Neural progenitor cell (in vitro differentiated cells): ENCODE measurements around the gene DTD1. TPM values are rescaled to one million over a fixed set of nuclear protein-coding genes. Genes with fewer than 3 reads are reported as not detected.
A peak's percentile ranks its signal among the peaks of the same experiment; 100 is the strongest.

Experiments used
- DNase-seq: peaks from one replicate; pipeline ENCODE4 v3.0.0-alpha.2; 2016; ENCODE audit warnings: low spot score
- H2AFZ ChIP-seq: fragments of 200-600 bp; sonication (generic); replicated peaks from 2 replicates; pipeline ENCODE4 v1.6.1; 2016; ENCODE audit warnings: antibody characterized with exemption
- H3F3A ChIP-seq: fragments of 200-600 bp; sonication (generic); 2 replicates; pipeline ENCODE4 v1.6.1; 2016; ENCODE audit warnings: antibody characterized with exemption, low read depth
- H3K27ac ChIP-seq: fragments of 200-600 bp; sonication (generic); 2 replicates; pipeline ENCODE4 v1.5.1; 2016; ENCODE audit warnings: mild to moderate bottlenecking
- H3K27me3 ChIP-seq: fragments of 200-600 bp; sonication (generic); 2 replicates; pipeline ENCODE4 v1.6.1; 2016; ENCODE audit warnings: mild to moderate bottlenecking, moderate library complexity
- H3K36me3 ChIP-seq: fragments of 200-600 bp; sonication (generic); 2 replicates; pipeline ENCODE4 v1.5.1; 2016
- H3K4me1 ChIP-seq: fragments of 200-600 bp; sonication (generic); 2 replicates; pipeline ENCODE4 v1.6.1; 2016; ENCODE audit warnings: mixed run types
- H3K4me2 ChIP-seq: fragments of 200-600 bp; sonication (generic); 2 replicates; pipeline ENCODE4 v1.6.1; 2016
- H3K4me3 ChIP-seq: fragments of 200-600 bp; sonication (generic); 2 replicates; pipeline ENCODE4 v1.5.1; 2016
- H3K79me2 ChIP-seq: fragments of 200-600 bp; sonication (generic); 2 replicates; pipeline ENCODE4 v1.6.1; 2016; ENCODE audit warnings: low read depth
- H3K9ac ChIP-seq: fragments of 200-600 bp; sonication (generic); 2 replicates; pipeline ENCODE4 v1.6.1; 2016
- H3K9me3 ChIP-seq: fragments of 200-600 bp; sonication (generic); 2 replicates; pipeline ENCODE4 v1.5.1; 2016; ENCODE audit warnings: low read depth
- H4K20me1 ChIP-seq: fragments of 200-600 bp; sonication (generic); 2 replicates; pipeline ENCODE4 v1.6.1; 2016; ENCODE audit warnings: low read depth
- H3K27ac Mint-ChIP-seq: 3 replicates; pipeline ENCODE4 v1.8.0; 2021; ENCODE audit warnings: mixed read lengths
- H3K27me3 Mint-ChIP-seq: 2 replicates; pipeline ENCODE4 v1.8.0; 2022; ENCODE audit warnings: low read depth, mild to moderate bottlenecking, inconsistent platforms, moderate library complexity, mixed read lengths; ENCODE audit not compliant: insufficient read depth
- H3K36me3 Mint-ChIP-seq: 3 replicates; pipeline ENCODE4 v1.8.0; 2021; ENCODE audit warnings: mixed read lengths
- H3K4me1 Mint-ChIP-seq: 3 replicates; pipeline ENCODE4 v1.8.0; 2021; ENCODE audit warnings: mixed read lengths
- H3K4me3 Mint-ChIP-seq: 3 replicates; pipeline ENCODE4 v1.8.0; 2021; ENCODE audit warnings: mild to moderate bottlenecking, moderate library complexity, mixed read lengths
- H3K9me3 Mint-ChIP-seq: 3 replicates; pipeline ENCODE4 v1.8.0; 2020; ENCODE audit warnings: mixed read lengths
- CTCF ChIP-seq: fragments of 200-600 bp; sonication (generic); IDR thresholded peaks from 2 replicates; pipeline ENCODE4 v1.5.1; 2017; ENCODE audit warnings: antibody characterized with exemption, mild to moderate bottlenecking
- EZH2 ChIP-seq: fragments of 200-600 bp; sonication (generic); IDR thresholded peaks from 2 replicates; pipeline ENCODE4 v1.6.1; 2017; ENCODE audit warnings: antibody characterized with exemption, mild to moderate bottlenecking, moderate library complexity
- EZH2phosphoT487 ChIP-seq: fragments of 200-600 bp; sonication (generic); IDR thresholded peaks from 2 replicates; pipeline ENCODE4 v1.6.1; 2017; ENCODE audit warnings: antibody characterized with exemption
- total RNA-seq: library from RNA; depleted of rRNA; stranded (reverse); fragments of >200 nt; gene quantifications from 2 replicates; pipeline ENCODE4 v1.2.3, GENCODE V29; 2015; ENCODE audit warnings: low replicate concordance

Gene DTD1
- total RNA-seq, 1 donor from 2014 or later: 92.6 TPM

- Histone ChIP-seq H3K9me3 (no peaks in the 10 kb centered on the region), H3K36me3 (no peaks in the 10 kb centered on the region), H3K79me2 (no peaks in the 10 kb centered on the region), H2AFZ (no peak overlapping the region), H3K9ac (no peak overlapping the region), H3K4me3 (no peak overlapping the region), H3K27me3 (no peaks in the 10 kb centered on the region), H3K27ac (no peak overlapping the region), H3K4me2 (no peak overlapping the region), H3K4me1 (no peaks in the 10 kb centered on the region), H3F3A (no peaks in the 10 kb centered on the region), H4K20me1 (no peaks in the 10 kb centered on the region)
- H3K27ac Mint-ChIP-seq: no peak overlapping the region
- no peak for DNase-seq
- peaks cover 5% of the 10 kb centered on the region for H3K36me3 Mint-ChIP-seq
- TF ChIP-seq EZH2 (no peak), EZH2phosphoT487 (no peak), CTCF (no peak)
- H3K27me3 Mint-ChIP-seq: no peaks in the 10 kb centered on the region
- no peaks in the 10 kb centered on the region for H3K9me3 Mint-ChIP-seq
- H3K4me3 Mint-ChIP-seq: no peak overlapping the region
- H3K4me1 Mint-ChIP-seq: no peaks in the 10 kb centered on the region
These were observed 37.1 kb downstream of the DTD1 start for GRCh38 chr20:18624948-18625347.

GRCh38 chr20:18625907-18626655, 38.2 kb downstream of the DTD1 start:
- H3F3A ChIP-seq: no peaks in the 10 kb centered on the region
- H3K27me3 Mint-ChIP-seq: no peaks in the 10 kb centered on the region
- no peak overlapping the region for H3K4me2 ChIP-seq
- no peaks in the 10 kb centered on the region for H3K4me1 Mint-ChIP-seq
- H3K27ac ChIP-seq: no peak overlapping the region
- H3K36me3 ChIP-seq: no peaks in the 10 kb centered on the region
- no peak overlapping the region for H3K9ac ChIP-seq
- no peaks in the 10 kb centered on the region for H3K27me3 ChIP-seq
- no peak overlapping the region for H3K4me3 ChIP-seq
- no peak overlapping the region for H2AFZ ChIP-seq
- H3K27ac Mint-ChIP-seq: no peak overlapping the region
- H3K9me3 Mint-ChIP-seq: no peaks in the 10 kb centered on the region
- H4K20me1 ChIP-seq: no peaks in the 10 kb centered on the region
- no peaks in the 10 kb centered on the region for H3K9me3 ChIP-seq
- H3K4me1 ChIP-seq: no peaks in the 10 kb centered on the region
- peaks cover 5% of the 10 kb centered on the region for H3K36me3 Mint-ChIP-seq
- DNase-seq: no peak
- H3K79me2 ChIP-seq: no peaks in the 10 kb centered on the region
- no peak overlapping the region for H3K4me3 Mint-ChIP-seq
- no peak for TF ChIP-seq CTCF
- TF ChIP-seq EZH2phosphoT487: no peak
- TF ChIP-seq EZH2: no peak

- H3K4me1 Mint-ChIP-seq: peaks cover 4% of the 10 kb centered on the region
- Histone ChIP-seq H3K27me3 (no peaks in the 10 kb centered on the region), H3K4me1 (no peaks in the 10 kb centered on the region), H3K79me2 (no peaks in the 10 kb centered on the region), H3K27ac (no peak overlapping the region), H2AFZ (no peak overlapping the region), H3K4me3 (no peak overlapping the region), H3K9ac (no peak overlapping the region), H4K20me1 (no peaks in the 10 kb centered on the region), H3F3A (peaks cover 4% of the 10 kb centered on the region), H3K4me2 (no peak overlapping the region), H3K36me3 (no peaks in the 10 kb centered on the region), H3K9me3 (no peaks in the 10 kb centered on the region)
- no peak for TF ChIP-seq EZH2phosphoT487
- TF ChIP-seq EZH2: no peak
- TF ChIP-seq CTCF: peak; percentile 73
- H3K27ac Mint-ChIP-seq: no peak overlapping the region
- H3K27me3 Mint-ChIP-seq: no peaks in the 10 kb centered on the region
- no peak overlapping the region for H3K4me3 Mint-ChIP-seq
- peak; percentile 51 for DNase-seq
- H3K9me3 Mint-ChIP-seq: no peaks in the 10 kb centered on the region
- H3K36me3 Mint-ChIP-seq: peaks cover 5% of the 10 kb centered on the region
These were observed 40.6 kb downstream of the DTD1 start for GRCh38 chr20:18628330-18628920.
